OCI-LY7 (cell line): Measurements from ENCODE around the gene C2orf49. TPM values are rescaled to one million over a fixed set of nuclear protein-coding genes. Genes with fewer than 3 reads are reported as not detected.

Source experiments
- BruUV-seq: library from RNA; stranded (reverse); fragments of 400-500 nt; replicated peaks from 2 replicates; lab custom pipeline; 2021; lab: Mats Ljungman, UMichigan
- CTCF ChIA-PET: fragments of 300-600 bp; sonication (Branson Sonifier 250); formaldehyde crosslinking; loops from one replicate; lab custom pipeline; 2022; ENCODE audit warnings: antibody characterized with exemption; ENCODE audit not compliant: unreplicated experiment; lab: Charles Lee
- POLR2A ChIA-PET: fragments of 300-600 bp; sonication (Branson Sonifier 250); formaldehyde crosslinking; loops from one replicate; lab custom pipeline; 2022; ENCODE audit warnings: antibody characterized with exemption; lab: Charles Lee
- DNase-seq: peaks from one replicate; pipeline ENCODE4 v3.0.0-alpha.2; 2015; ENCODE audit warnings: low spot score
- H2AFZ ChIP-seq: fragments of 200-600 bp; sonication (generic), shearing (Covaris generic); 2 replicates; pipeline ENCODE4 v1.6.1; 2014; ENCODE audit warnings: mild to moderate bottlenecking, antibody characterized with exemption, low read length, moderate library complexity
- H3K27ac ChIP-seq: fragments of 200-600 bp; sonication (generic); 2 replicates; pipeline ENCODE4 v1.5.1; 2014; ENCODE audit warnings: mixed run types, low read depth, mild to moderate bottlenecking, moderate library complexity, low read length, inconsistent platforms; ENCODE audit not compliant: poor library complexity, severe bottlenecking
- H3K36me3 ChIP-seq: fragments of 200-600 bp; sonication (generic); 2 replicates; pipeline ENCODE4 v1.6.1; 2014; ENCODE audit warnings: mild to moderate bottlenecking, antibody characterized with exemption, low read length, moderate library complexity, mixed read lengths; ENCODE audit not compliant: insufficient read depth
- H3K4me1 ChIP-seq: fragments of 200-600 bp; sonication (generic); 2 replicates; pipeline ENCODE4 v1.5.1; 2014; ENCODE audit warnings: mild to moderate bottlenecking, low read length; ENCODE audit not compliant: insufficient read depth, poor library complexity, severe bottlenecking
- H3K4me2 ChIP-seq: fragments of 200-600 bp; sonication (generic); 2 replicates; pipeline ENCODE4 v1.6.1; 2014; ENCODE audit warnings: mild to moderate bottlenecking, low read length
- H3K4me3 ChIP-seq: fragments of 200-600 bp; sonication (generic); 2 replicates; pipeline ENCODE4 v1.5.1; 2014; ENCODE audit warnings: mild to moderate bottlenecking, low read depth, low read length; ENCODE audit not compliant: poor library complexity, severe bottlenecking
- H3K79me2 ChIP-seq: fragments of 200-600 bp; sonication (generic); 2 replicates; pipeline ENCODE4 v1.6.1; 2016; ENCODE audit warnings: low read depth, mild to moderate bottlenecking, low read length, moderate library complexity, mixed read lengths; ENCODE audit not compliant: insufficient read depth
- H3K9me2 ChIP-seq: fragments of 200-600 bp; sonication (generic); 2 replicates; pipeline ENCODE4 v1.6.1; 2016; ENCODE audit warnings: mild to moderate bottlenecking, low read length, mixed read lengths; ENCODE audit not compliant: insufficient read depth
- H3K9me3 ChIP-seq: fragments of 200-600 bp; sonication (generic); 2 replicates; pipeline ENCODE4 v1.6.1; 2014; ENCODE audit warnings: mild to moderate bottlenecking, mixed run types, low read length, mixed read lengths
- H4K20me1 ChIP-seq: fragments of 200-600 bp; sonication (generic); 2 replicates; pipeline ENCODE4 v1.6.1; 2014; ENCODE audit warnings: mild to moderate bottlenecking, antibody characterized with exemption, low read length, moderate library complexity, mixed read lengths; ENCODE audit not compliant: insufficient read depth
- CTCF ChIP-seq: fragments of 200-600 bp; sonication (generic); conservative IDR thresholded peaks from 2 replicates; pipeline ENCODE4 v1.5.1; 2014; ENCODE audit warnings: mild to moderate bottlenecking, antibody characterized with exemption, low read length, moderate library complexity, mixed read lengths
- EZH2phosphoT487 ChIP-seq: fragments of 200-600 bp; sonication (generic); IDR thresholded peaks from 2 replicates; pipeline ENCODE4 v1.6.1; 2018; ENCODE audit warnings: low read depth, borderline replicate concordance, mild to moderate bottlenecking, mixed run types, antibody characterized with exemption, low read length, moderate library complexity, mixed read lengths
- intact Hi-C: fragments of 100-400 bp; cut with micrococcal nuclease; formaldehyde crosslinking; loops from one replicate; pipeline ENCODE4 v1.10.0; 2022; ENCODE audit not compliant: unreplicated experiment
- total RNA-seq, 2 experiments: library from RNA; depleted of rRNA in 1 of 2; stranded (reverse); fragments of >200 nt in 1 of 2; shearing (Covaris generic) in 1 of 2; gene quantifications; 2 replicates each; pipeline ENCODE4 v1.2.3, GENCODE V29; 2014 to 2022

C2orf49 gene
- total RNA-seq, 2 experiments from 2014 or later = 11.8 to 17.0 TPM

- H4K20me1 ChIP-seq = peaks cover 4% of the 10 kb centered on the region; the same call in 1 of the 2 replicates
- intact Hi-C loops = no loop called here
- peaks cover 61% of the 10 kb centered on the region for H3K36me3 ChIP-seq
- peaks cover 15% of the 10 kb centered on the region; the same call in 1 of the 2 replicates for H3K79me2 ChIP-seq
- H3K9me2 ChIP-seq = no peaks in the 10 kb centered on the region
- no peak for DNase-seq
- CTCF ChIA-PET = no interaction called here
- BruUV-seq = no TSS peak
- H3K27ac ChIP-seq = no peak overlapping the region
- no peaks in the 10 kb centered on the region for H3K9me3 ChIP-seq
- no peak overlapping the region for H3K4me2 ChIP-seq
- TF ChIP-seq CTCF = no peak
- POLR2A ChIA-PET = no interaction called here
- no peak overlapping the region for H2AFZ ChIP-seq
- no peak overlapping the region for H3K4me3 ChIP-seq
- H3K4me1 ChIP-seq = no peaks in the 10 kb centered on the region
Measured at GRCh38 chr2:105297216-105297615, 40.1 kb upstream of the C2orf49 start.

- no peak overlapping the region for H2AFZ ChIP-seq
- no peaks in the 10 kb centered on the region for H3K4me1 ChIP-seq
- no peak overlapping the region for H3K27ac ChIP-seq
- intact Hi-C loops = no loop called here
- peaks cover 60% of the 10 kb centered on the region for H3K36me3 ChIP-seq
- no peak for DNase-seq
- H3K9me3 ChIP-seq = no peaks in the 10 kb centered on the region
- ChIA-PET CTCF (no interaction called here), POLR2A (no interaction called here)
- H3K4me3 ChIP-seq = no peak overlapping the region
- peaks cover 23% of the 10 kb centered on the region; the same call in 1 of the 2 replicates for H3K79me2 ChIP-seq
- TF ChIP-seq CTCF (no peak), EZH2phosphoT487 (no peak)
- H3K4me2 ChIP-seq = no peak overlapping the region
- H3K9me2 ChIP-seq = no peaks in the 10 kb centered on the region
- no TSS peak for BruUV-seq
- H4K20me1 ChIP-seq = peaks cover 4% of the 10 kb centered on the region; the same call in 1 of the 2 replicates
Measured at GRCh38 chr2:105298017-105298416, 39.3 kb upstream of the C2orf49 start.

DNA sequence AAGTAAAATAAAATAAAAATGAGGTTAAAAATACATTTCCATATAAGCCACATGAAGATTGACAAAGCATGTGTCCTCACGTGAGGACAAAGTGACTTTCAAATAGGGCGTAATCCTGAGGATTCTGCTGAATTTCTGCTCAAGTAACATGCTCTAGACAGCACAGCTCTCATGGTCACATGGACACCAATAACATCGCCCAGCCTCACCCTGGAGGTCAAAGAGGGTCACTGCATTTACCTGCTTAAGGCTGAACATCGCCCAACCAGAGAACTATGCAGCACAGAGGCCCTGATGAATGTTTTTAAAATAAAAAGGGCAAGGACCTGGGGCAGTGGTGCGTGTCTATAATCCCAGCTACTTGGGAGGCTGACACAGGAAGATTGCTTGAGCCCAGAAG is 38.0 kb upstream of the C2orf49 start:
- Histone ChIP-seq H3K4me2 (no peak overlapping the region), H3K9me2 (no peaks in the 10 kb centered on the region), H3K36me3 (peaks cover 54% of the 10 kb centered on the region), H3K9me3 (no peaks in the 10 kb centered on the region), H3K27ac (no peak overlapping the region), H3K4me3 (no peak overlapping the region), H4K20me1 (peaks cover 11% of the 10 kb centered on the region), H2AFZ (no peak overlapping the region), H3K4me1 (no peaks in the 10 kb centered on the region), H3K79me2 (peaks cover 25% of the 10 kb centered on the region; the same call in 1 of the 2 replicates)
- ChIA-PET CTCF (no interaction called here), POLR2A (interaction anchor here (0.8 kb wide), 1 partner anchor 95 kb away, joined by 3 read pairs; no protein-coding TSS in a partner anchor)
- no TSS peak for BruUV-seq
- intact Hi-C loops = no loop called here
- peak; percentile 11 for DNase-seq
- peak; percentile 29; the same call in 1 of the 2 replicates for TF ChIP-seq CTCF
- TF ChIP-seq EZH2phosphoT487 = no peak
